ENCODE results near the gene TESMIN. TPM values are rescaled to one million over a fixed set of nuclear protein-coding genes. Genes with fewer than 3 reads are reported as not detected.

TESMIN gene
- total RNA-seq, 1 experiment from 2014 or later, result 45.2 TPM

DNA sequence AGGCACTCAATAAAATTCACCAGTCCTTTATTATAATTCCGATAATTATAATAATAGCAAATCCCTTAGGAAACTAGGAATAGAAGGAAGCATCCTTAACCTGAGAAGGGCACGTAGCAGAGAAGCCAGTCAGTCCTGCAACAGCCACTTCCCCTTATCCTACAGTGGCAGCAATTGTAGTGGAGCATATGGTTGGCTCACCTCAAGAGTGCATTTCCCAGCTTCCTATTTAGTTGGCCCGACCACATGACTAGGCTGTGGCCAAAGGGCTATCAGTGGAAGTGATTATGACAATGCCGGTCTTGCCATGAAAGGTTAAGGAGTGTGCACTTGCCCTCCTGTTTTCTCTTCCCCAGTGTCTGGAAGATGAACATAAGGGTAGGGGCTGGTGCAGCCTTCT lies 27.0 kb downstream of the TESMIN start:
- Histone ChIP-seq H3K9me3 (ENCODE audit: control insufficient read depth, low read depth, low read length) (no peaks in the 10 kb centered on the region), H3K4ac (ENCODE audit: low read depth, low read length) (no peak overlapping the region), H4K5ac (ENCODE audit: insufficient read length, low read depth, low read length) (no peak overlapping the region), H3K9ac (ENCODE audit: extremely low read depth, insufficient read length, low read length) (no peak overlapping the region), H3K23me2 (ENCODE audit: insufficient read length, low read depth, low read length, poor library complexity, severe bottlenecking) (no peaks in the 10 kb centered on the region), H4K91ac (ENCODE audit: insufficient read length, low read depth, low read length) (no peak overlapping the region), H3K4me2 (ENCODE audit: insufficient read depth, insufficient read length, low read length) (no peak overlapping the region), H2BK120ac (ENCODE audit: low read depth, low read length, poor library complexity, severe bottlenecking) (no peak overlapping the region), H3K14ac (ENCODE audit: insufficient read depth, low read length) (no peak overlapping the region), H2BK5ac (ENCODE audit: insufficient read length, low read length) (no peak overlapping the region), H2AK5ac (ENCODE audit: insufficient read length, low read length) (no peak overlapping the region), H3T11ph (ENCODE audit: low read length) (no peak overlapping the region), H3K23ac (ENCODE audit: insufficient read length, low read depth, low read length) (no peak overlapping the region), H2BK20ac (ENCODE audit: low read depth, low read length, poor library complexity, severe bottlenecking) (no peak overlapping the region), H3K27me3 (ENCODE audit: insufficient read depth, low read length) (no peaks in the 10 kb centered on the region), H4K8ac (replicated peaks; ENCODE audit: insufficient read length, low read depth, low read length) (no peak overlapping the region), H3K79me1 (ENCODE audit: insufficient read depth, low read depth, low read length, poor library complexity, severe bottlenecking) (no peaks in the 10 kb centered on the region), H2AFZ (ENCODE audit: low read length) (no peak overlapping the region), H2BK12ac (ENCODE audit: insufficient read length, low read depth, low read length) (no peak overlapping the region), H3K56ac (ENCODE audit: insufficient read length, low read depth, low read length) (no peak overlapping the region), H3K18ac (ENCODE audit: insufficient read length, low read depth, low read length) (no peak overlapping the region), H3K4me1 (ENCODE audit: insufficient read depth, low read length) (no peaks in the 10 kb centered on the region; the same call in 1 of the 2 replicates), H4K20me1 (ENCODE audit: control insufficient read depth, insufficient read depth, insufficient read length) (no peaks in the 10 kb centered on the region), H3K27ac (ENCODE audit: insufficient read length, low read depth, low read length) (no peak overlapping the region), H3K79me2 (ENCODE audit: insufficient read depth, low read length) (no peaks in the 10 kb centered on the region), H2BK15ac (ENCODE audit: low read depth, low read length) (peak overlapping the region; percentile 61; the same call in 1 of the 2 replicates)
- Mint-ChIP-seq H3K4me1 (peaks cover 9% of the 10 kb centered on the region in 2 experiments), H3K27me3 (ENCODE audit: low read depth) (no peaks in the 10 kb centered on the region), H3K27ac (no peak overlapping the region), H3K36me3 (ENCODE audit: insufficient read depth in 1 of 3, low read depth in 3 of 3) (peaks cover 0 to 5% (median 3%) of the 10 kb centered on the region in 3 experiments; a peak in 4 of 7 replicates), H3K4me3 (no peak overlapping the region), H3K9me3 (peaks cover 10 to 12% of the 10 kb centered on the region in 2 experiments)
- WGBS (ENCODE audit: extremely low coverage, insufficient read length, low lambda C conversion rate), result no CpG with 5 or more reads among the region's 4 CpGs
- DNase-seq, result no peak
- TF ChIP-seq, protein P1, sequence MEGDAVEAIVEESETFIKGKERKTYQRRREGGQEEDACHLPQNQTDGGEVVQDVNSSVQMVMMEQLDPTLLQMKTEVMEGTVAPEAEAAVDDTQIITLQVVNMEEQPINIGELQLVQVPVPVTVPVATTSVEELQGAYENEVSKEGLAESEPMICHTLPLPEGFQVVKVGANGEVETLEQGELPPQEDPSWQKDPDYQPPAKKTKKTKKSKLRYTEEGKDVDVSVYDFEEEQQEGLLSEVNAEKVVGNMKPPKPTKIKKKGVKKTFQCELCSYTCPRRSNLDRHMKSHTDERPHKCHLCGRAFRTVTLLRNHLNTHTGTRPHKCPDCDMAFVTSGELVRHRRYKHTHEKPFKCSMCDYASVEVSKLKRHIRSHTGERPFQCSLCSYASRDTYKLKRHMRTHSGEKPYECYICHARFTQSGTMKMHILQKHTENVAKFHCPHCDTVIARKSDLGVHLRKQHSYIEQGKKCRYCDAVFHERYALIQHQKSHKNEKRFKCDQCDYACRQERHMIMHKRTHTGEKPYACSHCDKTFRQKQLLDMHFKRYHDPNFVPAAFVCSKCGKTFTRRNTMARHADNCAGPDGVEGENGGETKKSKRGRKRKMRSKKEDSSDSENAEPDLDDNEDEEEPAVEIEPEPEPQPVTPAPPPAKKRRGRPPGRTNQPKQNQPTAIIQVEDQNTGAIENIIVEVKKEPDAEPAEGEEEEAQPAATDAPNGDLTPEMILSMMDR (conservative IDR thresholded peaks at IDR 0.05), result no peak
